NT2/D1 (cell line): ENCODE data around the gene PHF21B.
"Not testable (repeated sequence)": the region's sequence is repeated elsewhere in the genome, so short reads cannot be mapped to it uniquely, and the experiment has no call there.

Source experiments
- DNase-seq: peaks from one replicate; pipeline ENCODE4 v3.0.0-alpha.2; 2011; ENCODE audit warnings: low read depth, low spot score
- H3K27me3 ChIP-seq: 2 replicates; pipeline ENCODE4 v1.6.0; 2011; ENCODE audit warnings: mild to moderate bottlenecking; ENCODE audit not compliant: insufficient read length, insufficient read depth
- H3K36me3 ChIP-seq: 2 replicates; pipeline ENCODE4 v1.6.1; 2011; ENCODE audit warnings: mild to moderate bottlenecking, low read length, mixed read lengths; ENCODE audit not compliant: insufficient read depth, insufficient read length
- H3K4me1 ChIP-seq: 2 replicates; pipeline ENCODE4 v1.5.1; 2011; ENCODE audit not compliant: insufficient read depth, insufficient read length
- H3K4me3 ChIP-seq: 2 replicates; pipeline ENCODE4 v1.5.1; 2011; ENCODE audit warnings: low read depth; ENCODE audit not compliant: insufficient read length
- H3K9ac ChIP-seq: 2 replicates; pipeline ENCODE4 v1.6.0; 2011; ENCODE audit warnings: low read depth; ENCODE audit not compliant: insufficient read length
- H3K9me3 ChIP-seq: 2 replicates; pipeline ENCODE4 v1.5.1; 2011; ENCODE audit warnings: mild to moderate bottlenecking, low read length; ENCODE audit not compliant: insufficient read depth
- SUZ12 ChIP-seq: IDR thresholded peaks from 2 replicates; pipeline ENCODE4 v1.6.1; 2011; ENCODE audit not compliant: insufficient read length, insufficient read depth; ENCODE audit errors: extremely low read depth
- YY1 ChIP-seq: IDR thresholded peaks from 2 replicates; pipeline ENCODE4 v1.6.1; 2011; ENCODE audit not compliant: insufficient read length, insufficient read depth
- ZNF274 ChIP-seq: IDR thresholded peaks from 2 replicates; pipeline ENCODE4 v1.6.1; 2011; ENCODE audit warnings: mild to moderate bottlenecking, low read depth, low read length

Gene PHF21B

DNA sequence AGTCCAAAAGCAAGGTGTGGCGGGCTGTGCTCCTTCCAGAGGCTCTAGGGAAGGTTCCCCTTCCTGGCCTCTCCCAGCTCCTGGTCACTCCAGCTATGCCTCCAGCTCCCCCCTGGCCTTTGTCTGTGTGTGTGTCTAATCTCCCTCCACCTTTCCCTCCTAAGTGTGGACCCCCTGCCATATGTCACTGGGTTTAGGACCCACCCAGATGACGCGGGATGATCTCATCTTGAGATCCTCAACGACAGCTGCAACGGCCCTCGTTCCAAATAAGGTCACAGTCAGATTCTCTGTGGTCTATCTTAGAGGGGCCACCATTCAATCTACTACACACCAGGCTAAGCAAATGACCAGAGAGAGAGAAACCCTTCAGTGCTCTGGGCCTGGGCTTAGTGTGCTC lies 149.5 kb downstream of the PHF21B start:
- Histone ChIP-seq H3K4me3 (no peak overlapping the region), H3K4me1 (peaks cover 2% of the 10 kb centered on the region), H3K9ac (no peak overlapping the region), H3K9me3 (no peaks in the 10 kb centered on the region), H3K27me3 (no peaks in the 10 kb centered on the region), H3K36me3 (no peaks in the 10 kb centered on the region)
- DNase-seq = no peak
- TF ChIP-seq SUZ12 (no peak), YY1 (no peak), ZNF274 (no peak)

DNA sequence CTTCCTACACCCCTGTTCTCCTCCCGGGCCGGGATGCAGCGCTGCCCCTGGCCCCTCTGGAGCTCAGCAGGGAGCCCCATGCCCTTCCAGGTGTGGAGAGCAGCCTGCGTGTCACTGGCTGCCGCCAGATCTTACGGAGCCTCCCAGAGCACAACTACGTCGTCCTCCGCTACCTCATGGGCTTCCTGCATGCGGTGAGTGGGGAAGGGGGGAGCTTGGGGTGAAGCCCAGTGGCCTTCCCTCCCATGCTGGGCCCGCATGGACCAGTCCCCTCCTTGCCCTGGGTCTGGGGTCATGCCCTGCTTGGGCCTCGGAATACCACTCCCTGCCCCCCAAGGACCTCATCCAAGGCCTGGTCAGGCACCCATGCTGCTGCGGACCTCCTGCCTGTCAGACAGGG lies 150.2 kb downstream of the PHF21B start:
- Histone ChIP-seq H3K9me3 (no peaks in the 10 kb centered on the region), H3K36me3 (no peaks in the 10 kb centered on the region), H3K4me3 (no peak overlapping the region), H3K9ac (no peak overlapping the region), H3K27me3 (no peaks in the 10 kb centered on the region), H3K4me1 (peaks cover 2% of the 10 kb centered on the region)
- DNase-seq = no peak
- TF ChIP-seq SUZ12 (no peak), YY1 (no peak), ZNF274 (no peak)

DNA sequence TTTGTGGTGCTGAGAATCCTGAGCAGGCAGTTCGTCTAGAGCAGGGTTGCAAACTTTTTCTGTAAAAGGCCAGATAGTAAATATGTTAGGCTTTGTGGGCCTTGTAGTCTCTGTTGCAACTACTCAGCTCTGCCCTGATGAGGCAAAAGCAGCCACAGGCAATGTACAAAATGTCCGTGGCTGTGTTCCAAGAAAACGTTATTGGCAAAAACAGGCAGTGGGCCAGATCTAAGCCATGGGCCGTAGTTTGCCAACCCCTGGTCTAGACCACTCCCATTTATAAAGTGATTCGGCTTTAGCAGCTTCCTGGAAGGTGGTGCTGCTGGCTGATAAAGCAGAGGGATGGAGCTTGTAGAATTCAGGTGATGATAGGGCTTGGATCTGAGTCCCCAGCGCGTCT lies 151.0 kb downstream of the PHF21B start:
- H3K27me3 ChIP-seq, H3K36me3 ChIP-seq, H3K4me3 ChIP-seq, H3K4me1 ChIP-seq, H3K9ac ChIP-seq, H3K9me3 ChIP-seq, DNase-seq: not testable (repeated sequence)

- no peaks in the 10 kb centered on the region for H3K36me3 ChIP-seq
- no peak for DNase-seq
- H3K9ac ChIP-seq = no peak overlapping the region
- TF ChIP-seq SUZ12 (no peak), YY1 (no peak), ZNF274 (no peak)
- no peaks in the 10 kb centered on the region for H3K9me3 ChIP-seq
- no peaks in the 10 kb centered on the region for H3K27me3 ChIP-seq
- H3K4me3 ChIP-seq = no peak overlapping the region
- H3K4me1 ChIP-seq = peaks cover 2% of the 10 kb centered on the region
Observed at GRCh38 chr22:44855855-44856254, 153.9 kb downstream of the PHF21B start.

DNA sequence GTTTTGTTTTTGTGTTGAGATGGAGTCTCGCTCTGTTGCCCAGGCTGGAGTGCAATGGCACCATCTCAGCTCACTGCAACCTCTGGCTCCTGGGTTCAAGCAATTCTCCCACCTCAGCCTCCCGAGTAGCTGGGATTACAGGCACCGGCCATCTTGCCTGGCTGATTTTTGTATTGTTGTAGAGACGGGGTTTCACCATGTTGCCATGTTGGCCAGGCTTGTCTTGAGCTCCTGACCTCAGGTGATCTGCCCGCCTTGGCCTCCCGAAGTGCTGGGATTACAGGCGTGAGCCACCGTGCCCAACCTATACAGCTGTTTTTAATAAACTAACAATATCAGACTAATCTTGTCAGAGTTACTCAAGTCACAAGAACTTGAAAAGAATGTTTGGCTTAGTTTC lies 155.2 kb downstream of the PHF21B start:
- H3K36me3 ChIP-seq, H3K9ac ChIP-seq, H3K4me3 ChIP-seq, H3K9me3 ChIP-seq, H3K4me1 ChIP-seq, H3K27me3 ChIP-seq, DNase-seq: not testable (repeated sequence)

DNA sequence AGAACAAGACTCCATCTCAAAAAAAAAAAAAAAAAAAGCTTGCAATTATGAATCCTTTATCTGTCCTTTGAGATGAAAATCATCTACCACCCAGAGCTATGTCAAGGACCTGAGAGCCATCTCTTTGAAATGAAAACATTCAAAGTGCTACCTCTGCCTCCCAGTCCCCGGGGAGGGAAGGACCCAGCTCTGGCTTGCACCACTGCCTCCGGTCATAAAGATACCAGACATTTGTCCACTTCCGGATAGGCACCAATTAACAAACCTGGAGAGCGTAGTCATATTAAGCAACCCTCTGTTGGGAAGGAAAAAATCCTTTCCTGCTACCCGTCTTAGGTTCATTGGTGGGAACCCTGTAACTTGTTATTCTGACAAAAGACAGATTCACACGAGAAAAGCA lies 158.9 kb downstream of the PHF21B start:
- Histone ChIP-seq H3K27me3 (no peaks in the 10 kb centered on the region), H3K4me1 (peaks cover 2% of the 10 kb centered on the region), H3K9ac (no peak overlapping the region), H3K4me3 (no peak overlapping the region), H3K9me3 (no peaks in the 10 kb centered on the region), H3K36me3 (no peaks in the 10 kb centered on the region)
- no peak for TF ChIP-seq YY1
- TF ChIP-seq SUZ12 = no peak
- no peak for TF ChIP-seq ZNF274
- DNase-seq = no peak

DNA sequence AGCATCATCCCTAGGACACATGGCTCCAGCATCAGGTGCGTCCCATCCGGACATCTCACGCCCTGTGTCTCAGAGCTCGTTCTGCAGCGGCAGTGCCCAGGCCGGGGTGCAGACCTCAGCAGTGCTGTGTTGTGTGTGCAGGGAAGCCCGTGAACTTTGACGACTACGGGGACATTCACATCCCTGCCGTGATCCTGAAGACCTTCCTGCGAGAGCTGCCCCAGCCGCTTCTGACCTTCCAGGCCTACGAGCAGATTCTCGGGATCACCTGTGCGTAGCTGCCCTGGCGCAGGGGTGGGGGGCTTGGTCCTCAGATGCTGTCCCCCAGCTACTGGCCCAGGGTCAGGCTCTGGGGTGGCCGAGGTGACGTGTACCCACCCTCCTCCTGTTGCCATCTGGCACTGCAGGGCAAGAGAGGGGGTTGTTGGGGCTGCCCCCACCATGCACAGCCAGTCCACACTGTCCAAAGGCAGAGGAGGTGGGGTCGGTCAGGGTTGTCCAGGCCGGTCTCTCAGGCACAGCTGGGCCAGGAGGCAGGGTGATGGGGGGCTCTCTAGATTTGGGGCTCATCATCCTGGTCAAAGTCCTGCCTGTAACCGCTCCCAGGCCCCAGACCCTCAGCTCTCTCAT lies 160.9 kb downstream of the PHF21B start:
- no peak for TF ChIP-seq ZNF274
- TF ChIP-seq SUZ12 = no peak
- no peak for TF ChIP-seq YY1
- H3K4me1 ChIP-seq = peaks cover 2% of the 10 kb centered on the region
- no peaks in the 10 kb centered on the region for H3K27me3 ChIP-seq
- H3K36me3 ChIP-seq = no peaks in the 10 kb centered on the region
- DNase-seq = no peak
- H3K9ac ChIP-seq = no peak overlapping the region
- no peak overlapping the region for H3K4me3 ChIP-seq
- H3K9me3 ChIP-seq = 0 out of 2 replicates have a peak, but pooled peaks cover 4% of the 10 kb centered on the region

GRCh38 chr22:44848296-44848741 lies 161.5 kb downstream of the PHF21B start:
- no peak for DNase-seq
- H3K9ac ChIP-seq = no peak overlapping the region
- no peaks in the 10 kb centered on the region for H3K36me3 ChIP-seq
- H3K4me3 ChIP-seq = no peak overlapping the region
- no peaks in the 10 kb centered on the region for H3K27me3 ChIP-seq
- 0 out of 2 replicates have a peak, but pooled peaks cover 4% of the 10 kb centered on the region for H3K9me3 ChIP-seq
- no peak for TF ChIP-seq SUZ12
- TF ChIP-seq ZNF274 = no peak
- no peak for TF ChIP-seq YY1
- peaks cover 2% of the 10 kb centered on the region for H3K4me1 ChIP-seq
